WTC11 (cell line): ENCODE measurements around the gene CNNM3.

Experiments used
- CBFB ChIP-seq: sonication (generic); formaldehyde crosslinking; IDR thresholded peaks from 2 replicates; pipeline ENCODE4 v1.8.1; 2022; ENCODE audit warnings: mild to moderate bottlenecking, low read depth, missing genetic modification reagents
- ESRRA ChIP-seq: sonication (generic); formaldehyde crosslinking; IDR thresholded peaks from 2 replicates; pipeline ENCODE4 v1.8.1; 2022; ENCODE audit warnings: mild to moderate bottlenecking, missing genetic modification reagents, borderline replicate concordance
- FOXJ3 ChIP-seq: sonication (generic); formaldehyde crosslinking; IDR thresholded peaks from 2 replicates; pipeline ENCODE4 v1.9.0; 2021; ENCODE audit warnings: missing genetic modification reagents, mild to moderate bottlenecking, borderline replicate concordance
- IRF2 ChIP-seq: sonication (generic); formaldehyde crosslinking; IDR thresholded peaks from 2 replicates; pipeline ENCODE4 v1.8.0; 2022; ENCODE audit warnings: low read depth, missing genetic modification reagents, borderline replicate concordance
- NR1H2 ChIP-seq: sonication (generic); formaldehyde crosslinking; IDR thresholded peaks from 2 replicates; pipeline ENCODE4 v1.9.0; 2021; ENCODE audit warnings: mild to moderate bottlenecking, moderate library complexity, missing genetic modification reagents
- SP1 ChIP-seq: sonication (generic); formaldehyde crosslinking; conservative IDR thresholded peaks from 2 replicates; pipeline ENCODE4 v1.8.1; 2022; ENCODE audit warnings: missing genetic modification reagents
- TEAD4 ChIP-seq: sonication (generic); formaldehyde crosslinking; IDR thresholded peaks from 2 replicates; pipeline ENCODE4 v1.8.0; 2022; ENCODE audit warnings: mild to moderate bottlenecking, missing genetic modification reagents
- ZNF671 ChIP-seq: fragments of 250-450 bp; sonication (Bioruptor Pico); IDR thresholded peaks from 2 replicates; pipeline ENCODE4 v1.8.0; 2021; ENCODE audit warnings: mild to moderate bottlenecking
- TF ChIP-seq, protein P1 (sequence below): fragments of 200-600 bp; IDR thresholded peaks from 2 replicates; pipeline ENCODE4 v1.8.0; 2022; ENCODE audit warnings: antibody characterized with exemption
- TF ChIP-seq, protein P2 (sequence below): sonication (generic); formaldehyde crosslinking; IDR thresholded peaks from 2 replicates; pipeline ENCODE4 v1.8.1; 2022; ENCODE audit warnings: low read depth, missing genetic modification reagents, borderline replicate concordance
- TF ChIP-seq, protein P3 (sequence below): sonication (generic); formaldehyde crosslinking; IDR thresholded peaks from 2 replicates; pipeline ENCODE4 v1.8.0; 2023; ENCODE audit warnings: missing genetic modification reagents, mild to moderate bottlenecking, borderline replicate concordance
- TF ChIP-seq, protein P4 (sequence below): sonication (generic); formaldehyde crosslinking; IDR thresholded peaks from 2 replicates; pipeline ENCODE4 v1.8.0; 2022; ENCODE audit warnings: mild to moderate bottlenecking, missing genetic modification reagents

DNA sequence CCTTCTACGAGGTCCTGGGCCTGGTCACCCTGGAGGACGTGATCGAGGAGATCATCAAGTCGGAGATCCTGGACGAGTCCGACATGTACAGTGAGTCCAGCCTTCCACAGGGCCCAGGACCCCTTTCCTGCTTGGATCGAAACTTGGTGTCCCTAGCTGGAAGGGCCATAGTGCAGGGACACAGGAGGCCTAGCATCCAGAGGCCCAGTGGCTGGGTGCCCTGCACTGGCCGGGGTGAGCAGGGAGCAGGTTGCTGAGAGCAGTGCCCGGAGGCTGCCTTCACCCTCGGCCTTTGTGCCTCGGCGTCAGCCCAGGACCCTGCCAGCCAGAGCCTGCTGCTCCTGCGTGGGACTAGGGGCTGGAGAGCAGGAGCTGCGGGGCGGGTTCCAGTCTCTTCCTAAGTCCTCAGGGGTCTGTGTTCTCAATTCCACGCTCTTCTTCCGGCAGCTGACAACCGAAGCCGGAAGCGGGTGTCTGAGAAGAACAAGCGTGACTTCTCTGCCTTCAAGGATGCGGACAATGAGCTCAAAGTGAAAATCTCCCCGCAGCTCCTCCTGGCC is 18.9 kb upstream of the CNNM3 start:
- TF ChIP-seq, protein P1, sequence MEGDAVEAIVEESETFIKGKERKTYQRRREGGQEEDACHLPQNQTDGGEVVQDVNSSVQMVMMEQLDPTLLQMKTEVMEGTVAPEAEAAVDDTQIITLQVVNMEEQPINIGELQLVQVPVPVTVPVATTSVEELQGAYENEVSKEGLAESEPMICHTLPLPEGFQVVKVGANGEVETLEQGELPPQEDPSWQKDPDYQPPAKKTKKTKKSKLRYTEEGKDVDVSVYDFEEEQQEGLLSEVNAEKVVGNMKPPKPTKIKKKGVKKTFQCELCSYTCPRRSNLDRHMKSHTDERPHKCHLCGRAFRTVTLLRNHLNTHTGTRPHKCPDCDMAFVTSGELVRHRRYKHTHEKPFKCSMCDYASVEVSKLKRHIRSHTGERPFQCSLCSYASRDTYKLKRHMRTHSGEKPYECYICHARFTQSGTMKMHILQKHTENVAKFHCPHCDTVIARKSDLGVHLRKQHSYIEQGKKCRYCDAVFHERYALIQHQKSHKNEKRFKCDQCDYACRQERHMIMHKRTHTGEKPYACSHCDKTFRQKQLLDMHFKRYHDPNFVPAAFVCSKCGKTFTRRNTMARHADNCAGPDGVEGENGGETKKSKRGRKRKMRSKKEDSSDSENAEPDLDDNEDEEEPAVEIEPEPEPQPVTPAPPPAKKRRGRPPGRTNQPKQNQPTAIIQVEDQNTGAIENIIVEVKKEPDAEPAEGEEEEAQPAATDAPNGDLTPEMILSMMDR = no peak
- TF ChIP-seq TEAD4 (CRISPR knock-in tag) (no peak), FOXJ3 (no peak), SP1 (no peak), CBFB (CRISPR knock-in tag) (no peak), ESRRA (no peak), IRF2 (CRISPR knock-in tag) (no peak), ZNF671 (CRISPR knock-in tag) (no peak), NR1H2 (CRISPR knock-in tag) (no peak)
- TF ChIP-seq, protein P2, sequence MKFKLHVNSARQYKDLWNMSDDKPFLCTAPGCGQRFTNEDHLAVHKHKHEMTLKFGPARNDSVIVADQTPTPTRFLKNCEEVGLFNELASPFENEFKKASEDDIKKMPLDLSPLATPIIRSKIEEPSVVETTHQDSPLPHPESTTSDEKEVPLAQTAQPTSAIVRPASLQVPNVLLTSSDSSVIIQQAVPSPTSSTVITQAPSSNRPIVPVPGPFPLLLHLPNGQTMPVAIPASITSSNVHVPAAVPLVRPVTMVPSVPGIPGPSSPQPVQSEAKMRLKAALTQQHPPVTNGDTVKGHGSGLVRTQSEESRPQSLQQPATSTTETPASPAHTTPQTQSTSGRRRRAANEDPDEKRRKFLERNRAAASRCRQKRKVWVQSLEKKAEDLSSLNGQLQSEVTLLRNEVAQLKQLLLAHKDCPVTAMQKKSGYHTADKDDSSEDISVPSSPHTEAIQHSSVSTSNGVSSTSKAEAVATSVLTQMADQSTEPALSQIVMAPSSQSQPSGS (CRISPR knock-in tag) = no peak
- TF ChIP-seq, protein P3, sequence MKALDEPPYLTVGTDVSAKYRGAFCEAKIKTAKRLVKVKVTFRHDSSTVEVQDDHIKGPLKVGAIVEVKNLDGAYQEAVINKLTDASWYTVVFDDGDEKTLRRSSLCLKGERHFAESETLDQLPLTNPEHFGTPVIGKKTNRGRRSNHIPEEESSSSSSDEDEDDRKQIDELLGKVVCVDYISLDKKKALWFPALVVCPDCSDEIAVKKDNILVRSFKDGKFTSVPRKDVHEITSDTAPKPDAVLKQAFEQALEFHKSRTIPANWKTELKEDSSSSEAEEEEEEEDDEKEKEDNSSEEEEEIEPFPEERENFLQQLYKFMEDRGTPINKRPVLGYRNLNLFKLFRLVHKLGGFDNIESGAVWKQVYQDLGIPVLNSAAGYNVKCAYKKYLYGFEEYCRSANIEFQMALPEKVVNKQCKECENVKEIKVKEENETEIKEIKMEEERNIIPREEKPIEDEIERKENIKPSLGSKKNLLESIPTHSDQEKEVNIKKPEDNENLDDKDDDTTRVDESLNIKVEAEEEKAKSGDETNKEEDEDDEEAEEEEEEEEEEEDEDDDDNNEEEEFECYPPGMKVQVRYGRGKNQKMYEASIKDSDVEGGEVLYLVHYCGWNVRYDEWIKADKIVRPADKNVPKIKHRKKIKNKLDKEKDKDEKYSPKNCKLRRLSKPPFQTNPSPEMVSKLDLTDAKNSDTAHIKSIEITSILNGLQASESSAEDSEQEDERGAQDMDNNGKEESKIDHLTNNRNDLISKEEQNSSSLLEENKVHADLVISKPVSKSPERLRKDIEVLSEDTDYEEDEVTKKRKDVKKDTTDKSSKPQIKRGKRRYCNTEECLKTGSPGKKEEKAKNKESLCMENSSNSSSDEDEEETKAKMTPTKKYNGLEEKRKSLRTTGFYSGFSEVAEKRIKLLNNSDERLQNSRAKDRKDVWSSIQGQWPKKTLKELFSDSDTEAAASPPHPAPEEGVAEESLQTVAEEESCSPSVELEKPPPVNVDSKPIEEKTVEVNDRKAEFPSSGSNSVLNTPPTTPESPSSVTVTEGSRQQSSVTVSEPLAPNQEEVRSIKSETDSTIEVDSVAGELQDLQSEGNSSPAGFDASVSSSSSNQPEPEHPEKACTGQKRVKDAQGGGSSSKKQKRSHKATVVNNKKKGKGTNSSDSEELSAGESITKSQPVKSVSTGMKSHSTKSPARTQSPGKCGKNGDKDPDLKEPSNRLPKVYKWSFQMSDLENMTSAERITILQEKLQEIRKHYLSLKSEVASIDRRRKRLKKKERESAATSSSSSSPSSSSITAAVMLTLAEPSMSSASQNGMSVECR (CRISPR knock-in tag) = no peak
- TF ChIP-seq, protein P4, sequence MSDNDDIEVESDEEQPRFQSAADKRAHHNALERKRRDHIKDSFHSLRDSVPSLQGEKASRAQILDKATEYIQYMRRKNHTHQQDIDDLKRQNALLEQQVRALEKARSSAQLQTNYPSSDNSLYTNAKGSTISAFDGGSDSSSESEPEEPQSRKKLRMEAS (CRISPR knock-in tag) = no peak
